Measurements from ENCODE around the gene RGS17.

The RGS17 gene

DNA sequence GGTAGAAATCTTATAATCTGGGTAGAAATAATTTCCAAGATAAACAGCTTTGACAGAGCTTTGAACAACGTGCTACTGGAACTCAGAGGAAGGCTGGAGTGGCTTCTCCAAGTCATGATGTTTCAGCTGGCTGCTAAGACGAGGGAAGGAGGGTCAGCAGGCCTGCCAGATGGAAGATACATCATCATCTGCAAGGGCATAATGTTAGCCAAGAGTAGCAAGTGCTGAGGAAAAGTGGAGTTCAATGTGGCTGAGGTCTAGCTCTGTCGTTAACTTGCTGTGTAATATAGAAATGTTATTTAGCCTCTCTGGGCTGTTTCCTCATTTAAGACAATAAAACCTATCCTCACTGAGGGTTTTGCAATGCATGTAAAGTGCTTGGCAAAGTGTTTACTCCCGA is 35.1 kb downstream of the RGS17 start:
- Histone ChIP-seq H3K79me2 (ENCODE audit: insufficient read depth, low read depth) (no peaks in the 10 kb centered on the region), H3K27ac (no peak overlapping the region), H3K4me1 (ENCODE audit: low read depth, poor library complexity, severe bottlenecking) (peaks cover 12% of the 10 kb centered on the region), H3K4me3 (IDR thresholded peaks at IDR 0.05; ENCODE audit: insufficient read depth, low read depth, low read length) (no peak overlapping the region), H4K20me1 (ENCODE audit: insufficient read depth) (no peaks in the 10 kb centered on the region), H3K9ac (no peak overlapping the region), H3K27me3 (ENCODE audit: insufficient read depth, low read depth) (no peaks in the 10 kb centered on the region), H3K4me2 (no peak overlapping the region), H3K36me3 (ENCODE audit: insufficient read depth) (no peaks in the 10 kb centered on the region), H2AFZ (ENCODE audit: low read depth) (no peak overlapping the region)
- TF ChIP-seq, protein P1, sequence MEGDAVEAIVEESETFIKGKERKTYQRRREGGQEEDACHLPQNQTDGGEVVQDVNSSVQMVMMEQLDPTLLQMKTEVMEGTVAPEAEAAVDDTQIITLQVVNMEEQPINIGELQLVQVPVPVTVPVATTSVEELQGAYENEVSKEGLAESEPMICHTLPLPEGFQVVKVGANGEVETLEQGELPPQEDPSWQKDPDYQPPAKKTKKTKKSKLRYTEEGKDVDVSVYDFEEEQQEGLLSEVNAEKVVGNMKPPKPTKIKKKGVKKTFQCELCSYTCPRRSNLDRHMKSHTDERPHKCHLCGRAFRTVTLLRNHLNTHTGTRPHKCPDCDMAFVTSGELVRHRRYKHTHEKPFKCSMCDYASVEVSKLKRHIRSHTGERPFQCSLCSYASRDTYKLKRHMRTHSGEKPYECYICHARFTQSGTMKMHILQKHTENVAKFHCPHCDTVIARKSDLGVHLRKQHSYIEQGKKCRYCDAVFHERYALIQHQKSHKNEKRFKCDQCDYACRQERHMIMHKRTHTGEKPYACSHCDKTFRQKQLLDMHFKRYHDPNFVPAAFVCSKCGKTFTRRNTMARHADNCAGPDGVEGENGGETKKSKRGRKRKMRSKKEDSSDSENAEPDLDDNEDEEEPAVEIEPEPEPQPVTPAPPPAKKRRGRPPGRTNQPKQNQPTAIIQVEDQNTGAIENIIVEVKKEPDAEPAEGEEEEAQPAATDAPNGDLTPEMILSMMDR (conservative IDR thresholded peaks at IDR 0.05; ENCODE audit: low read depth, low read length), result no peak

DNA sequence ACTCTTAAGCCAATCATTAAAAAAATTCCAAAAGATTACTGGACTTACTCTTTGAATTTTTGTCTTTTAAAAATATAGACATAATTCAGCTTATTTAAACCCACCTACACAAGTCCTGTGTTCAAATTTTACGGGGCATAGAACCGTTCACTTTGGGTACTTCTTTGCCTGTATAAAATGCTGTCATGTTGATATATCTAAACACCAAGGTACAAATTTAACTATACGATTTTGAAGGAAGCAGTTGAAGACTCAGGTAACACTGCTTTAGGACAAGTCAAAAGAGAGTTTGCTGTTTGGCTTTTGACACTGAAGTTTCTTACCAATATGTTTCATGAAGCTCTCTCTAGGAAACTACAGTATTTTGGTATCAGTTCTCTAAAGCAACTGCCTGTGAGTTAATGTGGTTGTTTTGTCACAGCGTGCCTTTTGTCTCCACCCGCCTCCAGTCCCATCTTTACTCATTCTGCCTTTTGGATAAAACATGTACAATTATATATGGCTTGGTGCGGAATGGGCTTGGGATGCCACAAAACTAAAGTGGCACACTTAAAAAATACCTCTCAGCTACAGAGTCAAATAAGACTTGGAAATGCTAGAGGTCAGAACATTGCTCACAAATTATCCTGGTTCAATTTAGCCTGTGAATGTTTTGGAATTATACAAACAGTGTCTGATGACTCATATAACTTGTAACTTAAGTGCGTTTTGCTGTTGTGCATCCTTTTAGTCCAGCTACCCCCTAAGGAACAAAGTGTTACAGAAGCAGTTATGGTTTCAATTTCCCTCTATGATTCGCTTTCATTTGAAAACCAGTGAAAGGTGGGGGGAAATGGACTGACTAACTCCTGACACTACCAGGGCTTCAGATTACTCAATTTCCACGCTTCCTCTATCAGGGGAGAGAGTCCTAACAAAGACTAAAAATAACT is 38.7 kb downstream of the RGS17 start:
- H3K4me3 ChIP-seq (IDR thresholded peaks at IDR 0.05; ENCODE audit: insufficient read depth, low read depth, low read length), result no peak overlapping the region
- no peak overlapping the region for H3K27ac ChIP-seq
- H3K27me3 ChIP-seq (ENCODE audit: insufficient read depth, low read depth), result no peaks in the 10 kb centered on the region
- no peaks in the 10 kb centered on the region for H3K4me1 ChIP-seq (ENCODE audit: low read depth, poor library complexity, severe bottlenecking)
- H4K20me1 ChIP-seq (ENCODE audit: insufficient read depth), result no peaks in the 10 kb centered on the region
- TF ChIP-seq, protein P1 (conservative IDR thresholded peaks at IDR 0.05; ENCODE audit: low read depth, low read length), result no peak
- H3K79me2 ChIP-seq (ENCODE audit: insufficient read depth, low read depth), result no peaks in the 10 kb centered on the region
- H3K9ac ChIP-seq, result no peak overlapping the region
- no peak overlapping the region for H2AFZ ChIP-seq (ENCODE audit: low read depth)
- no peak overlapping the region for H3K4me2 ChIP-seq
- H3K36me3 ChIP-seq (ENCODE audit: insufficient read depth), result no peaks in the 10 kb centered on the region

DNA sequence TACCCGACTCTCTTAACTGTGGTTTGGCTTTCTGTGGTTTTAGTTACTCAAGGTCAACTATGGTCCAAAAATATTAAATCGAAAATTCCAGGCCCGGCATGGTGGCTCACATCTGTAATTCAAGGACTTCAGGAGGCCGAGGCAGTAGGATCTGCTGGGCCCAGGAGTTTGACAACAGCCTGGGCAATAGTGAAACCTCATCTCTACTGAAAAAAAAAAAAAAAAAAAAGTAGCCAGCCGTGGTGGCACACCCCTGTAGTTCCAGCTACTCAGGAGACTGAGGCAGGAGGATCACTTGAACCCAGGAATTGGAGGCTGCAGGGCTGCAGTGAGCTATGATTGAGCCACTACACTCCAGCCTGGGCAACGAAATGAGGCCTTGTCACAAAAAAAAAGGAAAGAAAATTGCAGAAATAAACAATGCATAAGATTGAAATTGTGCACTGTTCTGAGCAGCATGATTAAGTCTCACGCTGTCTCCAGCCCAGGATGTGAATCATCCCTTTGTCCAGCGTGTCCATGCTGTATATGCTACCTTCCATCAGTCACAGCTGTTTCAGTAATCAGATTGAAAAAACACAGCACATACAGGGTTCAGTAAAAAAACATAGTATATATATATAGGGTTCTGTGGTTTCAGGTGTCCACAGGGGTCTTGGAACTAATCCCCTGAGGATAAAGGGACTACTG is 40.7 kb downstream of the RGS17 start:
- no peak overlapping the region for H3K4me3 ChIP-seq (IDR thresholded peaks at IDR 0.05; ENCODE audit: insufficient read depth, low read depth, low read length)
- H3K27ac ChIP-seq, result no peak overlapping the region
- no peaks in the 10 kb centered on the region for H3K4me1 ChIP-seq (ENCODE audit: low read depth, poor library complexity, severe bottlenecking)

DNA sequence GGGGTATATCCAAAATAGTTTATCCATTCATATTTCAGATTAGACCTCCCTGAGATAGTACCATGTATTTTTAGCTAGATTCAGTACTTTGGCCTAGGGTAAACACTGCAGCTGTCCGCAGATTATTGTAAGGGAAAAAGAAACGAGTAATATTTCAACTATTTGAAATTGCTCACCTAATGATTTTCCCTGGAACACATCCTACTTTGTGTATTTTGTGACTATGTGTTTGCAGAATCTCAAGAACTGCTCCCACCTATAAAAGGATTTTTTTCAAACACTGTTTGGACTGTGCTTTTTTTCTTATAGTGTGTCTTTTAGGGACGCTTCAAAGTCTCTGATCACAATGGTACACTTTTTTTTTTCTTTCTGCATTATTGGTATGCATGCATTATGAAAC is 42.3 kb downstream of the RGS17 start:
- no peaks in the 10 kb centered on the region for H3K36me3 ChIP-seq (ENCODE audit: insufficient read depth)
- H4K20me1 ChIP-seq (ENCODE audit: insufficient read depth), result no peaks in the 10 kb centered on the region
- H3K79me2 ChIP-seq (ENCODE audit: insufficient read depth, low read depth), result no peaks in the 10 kb centered on the region
- no peaks in the 10 kb centered on the region for H3K4me1 ChIP-seq (ENCODE audit: low read depth, poor library complexity, severe bottlenecking)
- H3K9ac ChIP-seq, result no peak overlapping the region
- no peak overlapping the region for H3K4me3 ChIP-seq (IDR thresholded peaks at IDR 0.05; ENCODE audit: insufficient read depth, low read depth, low read length)
- H3K27ac ChIP-seq, result no peak overlapping the region
- TF ChIP-seq, protein P1 (conservative IDR thresholded peaks at IDR 0.05; ENCODE audit: low read depth, low read length), result no peak
- no peak overlapping the region for H3K4me2 ChIP-seq
- H3K27me3 ChIP-seq (ENCODE audit: insufficient read depth, low read depth), result no peaks in the 10 kb centered on the region
- H2AFZ ChIP-seq (ENCODE audit: low read depth), result no peak overlapping the region

More for the DNA sequence above, 40.7 kb downstream of the RGS17 start:
- Histone ChIP-seq H3K9ac (no peak overlapping the region), H3K36me3 (ENCODE audit: insufficient read depth) (no peaks in the 10 kb centered on the region), H4K20me1 (ENCODE audit: insufficient read depth) (no peaks in the 10 kb centered on the region), H2AFZ (ENCODE audit: low read depth) (no peak overlapping the region), H3K79me2 (ENCODE audit: insufficient read depth, low read depth) (no peaks in the 10 kb centered on the region), H3K4me2 (no peak overlapping the region), H3K27me3 (ENCODE audit: insufficient read depth, low read depth) (no peaks in the 10 kb centered on the region)
- TF ChIP-seq, protein P1 (conservative IDR thresholded peaks at IDR 0.05; ENCODE audit: low read depth, low read length), result no peak
